IMR-90 (cell line): Measurements from ENCODE around the gene TMEM131L. TPM values are rescaled to one million over a fixed set of nuclear protein-coding genes. Genes with fewer than 3 reads are reported as not detected.

ENCODE experiments used
- ATAC-seq: fragments of 200-7000 bp; cut with Tn5 transposase; 2 replicates; pipeline ENCODE4 v1.9.1; 2020; ENCODE audit warnings: low read depth, mild to moderate bottlenecking, moderate library complexity
- BruUV-seq: library from RNA; stranded (reverse); fragments of 400-500 nt; replicated peaks from 2 replicates; lab custom pipeline; 2021; lab: Mats Ljungman, UMichigan
- CTCF ChIA-PET: fragments of 300-600 bp; formaldehyde crosslinking; extraction: SDS; loops from one replicate; lab custom pipeline; 2021; ENCODE audit warnings: antibody characterized with exemption; lab: Yijun Ruan, JAX
- POLR2A ChIA-PET: fragments of 300-600 bp; sonication (Branson Sonifier 250); formaldehyde crosslinking; loops from one replicate; lab custom pipeline; 2022; ENCODE audit warnings: antibody characterized with exemption; ENCODE audit not compliant: unreplicated experiment; lab: Charles Lee
- DNase-seq: peaks from one replicate; pipeline ENCODE4 v3.0.0; 2013
- H2AFZ ChIP-seq: replicated peaks from 2 replicates; pipeline ENCODE3; 2013; ENCODE audit warnings: low read length, mild to moderate bottlenecking; ENCODE audit not compliant: poor library complexity
- H2AK5ac ChIP-seq: 2 replicates; pipeline ENCODE4 v1.6.1; 2013; ENCODE audit warnings: low read depth, low read length, inconsistent platforms
- H2AK9ac ChIP-seq: replicated peaks from 2 replicates; pipeline ENCODE3; 2013; ENCODE audit warnings: mild to moderate bottlenecking, low read depth, low read length, moderate library complexity; ENCODE audit not compliant: poor library complexity
- H2BK120ac ChIP-seq: 2 replicates; pipeline ENCODE4 v1.6.1; 2013; ENCODE audit warnings: low read depth, low read length, inconsistent platforms
- H2BK15ac ChIP-seq: 3 replicates; pipeline ENCODE4 v1.6.1; 2013; ENCODE audit warnings: low read depth, low read length, inconsistent platforms
- H2BK20ac ChIP-seq: 2 replicates; pipeline ENCODE4 v1.6.1; 2013; ENCODE audit warnings: low read depth, mild to moderate bottlenecking, inconsistent platforms, low read length, moderate library complexity
- H2BK5ac ChIP-seq: 2 replicates; pipeline ENCODE4 v1.6.1; 2013; ENCODE audit warnings: mild to moderate bottlenecking, low read depth, low read length, inconsistent platforms; ENCODE audit not compliant: poor library complexity, severe bottlenecking
- H3K14ac ChIP-seq: replicated peaks from 2 replicates; pipeline ENCODE4 v1.6.1; 2013; ENCODE audit warnings: low read depth, low read length, inconsistent platforms
- H3K18ac ChIP-seq: 2 replicates; pipeline ENCODE4 v1.6.1; 2013; ENCODE audit warnings: low read depth, low read length, control low read depth
- H3K23ac ChIP-seq: 2 replicates; pipeline ENCODE4 v1.6.1; 2013; ENCODE audit warnings: low read depth, low read length, inconsistent platforms
- H3K27ac ChIP-seq: 2 replicates; pipeline ENCODE4 v1.5.1; 2013; ENCODE audit warnings: mild to moderate bottlenecking, control low read depth, low read length; ENCODE audit not compliant: insufficient read depth
- H3K27me3 ChIP-seq: 2 replicates; pipeline ENCODE4 v1.6.1; 2013; ENCODE audit warnings: low read length; ENCODE audit not compliant: control insufficient read depth, insufficient read depth
- H3K36me3 ChIP-seq: 2 replicates; pipeline ENCODE4 v1.6.1; 2013; ENCODE audit warnings: low read length, mixed read lengths; ENCODE audit not compliant: control insufficient read depth, insufficient read depth
- H3K4ac ChIP-seq: 2 replicates; pipeline ENCODE4 v1.6.1; 2013; ENCODE audit warnings: low read depth, low read length, inconsistent platforms
- H3K4me1 ChIP-seq: 2 replicates; pipeline ENCODE4 v1.6.1; 2013; ENCODE audit warnings: low read length, mixed read lengths; ENCODE audit not compliant: control insufficient read depth, insufficient read depth
- H3K4me2 ChIP-seq: 2 replicates; pipeline ENCODE4 v1.6.1; 2013; ENCODE audit warnings: low read depth, mild to moderate bottlenecking, control low read depth, low read length, moderate library complexity
- H3K4me3 ChIP-seq: 2 replicates; pipeline ENCODE4 v1.5.1; 2013; ENCODE audit warnings: low read depth, mild to moderate bottlenecking, control low read depth, low read length, moderate library complexity; ENCODE audit not compliant: insufficient read depth
- H3K56ac ChIP-seq: 2 replicates; pipeline ENCODE4 v1.6.1; 2013; ENCODE audit warnings: low read length, inconsistent platforms; ENCODE audit not compliant: insufficient read depth; ENCODE audit errors: extremely low read depth
- H3K79me1 ChIP-seq, 2 experiments: 2 replicates each; pipeline ENCODE4 v1.6.1; 2013; ENCODE audit warnings: low read length in 2 of 2, inconsistent platforms in 1 of 2, low read depth in 1 of 2
- H3K9ac ChIP-seq: 2 replicates; pipeline ENCODE4 v1.6.1; 2013; ENCODE audit warnings: low read depth, low read length, control low read depth
- H3K9me1 ChIP-seq: 2 replicates; pipeline ENCODE4 v1.6.1; 2013; ENCODE audit warnings: low read length, inconsistent platforms; ENCODE audit not compliant: insufficient read depth
- H3K9me3 ChIP-seq: 2 replicates; pipeline ENCODE4 v1.6.1; 2013; ENCODE audit warnings: low read length; ENCODE audit not compliant: control insufficient read depth, insufficient read depth
- H4K20me1 ChIP-seq: 2 replicates; pipeline ENCODE4 v1.6.1; 2013; ENCODE audit warnings: low read length, inconsistent platforms; ENCODE audit not compliant: insufficient read depth
- H4K5ac ChIP-seq: 2 replicates; pipeline ENCODE4 v1.6.1; 2013; ENCODE audit warnings: mild to moderate bottlenecking, low read depth, low read length, control low read depth
- H4K8ac ChIP-seq, 2 experiments: 2 replicates each; pipeline ENCODE4 v1.6.1; 2013; ENCODE audit warnings: low read depth in 2 of 2, low read length in 2 of 2, control low read depth in 1 of 2, inconsistent platforms in 1 of 2
- H4K91ac ChIP-seq: 2 replicates; pipeline ENCODE4 v1.6.1; 2013; ENCODE audit warnings: low read depth, low read length, inconsistent platforms; ENCODE audit not compliant: insufficient read depth
- USF2 ChIP-seq: fragments of 150-350 bp; IDR thresholded peaks from 2 replicates; pipeline ENCODE4 v1.6.1; 2017; ENCODE audit warnings: mild to moderate bottlenecking, antibody characterized with exemption, low read length, low read depth
- WGBS, 2 experiments: methylation state at CpG; one replicate each; pipeline versions ENCODE4 v1.1.5 to v1.1.7; 2013; ENCODE audit warnings: missing lambda C conversion rate in 2 of 2; ENCODE audit not compliant: insufficient read length in 1 of 2; ENCODE audit errors: extremely low coverage in 2 of 2; 5-methylcytosine and 5-hydroxymethylcytosine counted together
- dilution Hi-C: fragments of 300-500 bp; cut with HindIII; formaldehyde crosslinking; loops from one replicate; pipeline ENCODE4 v1.14.3; 2018; ENCODE audit warnings: low sequenced_read_pairs; ENCODE audit not compliant: unreplicated experiment
- in situ Hi-C: fragments of 300-500 bp; cut with MboI; formaldehyde crosslinking; loops from 3 replicates; pipeline ENCODE4 v1.14.3; 2019; ENCODE audit warnings: low sequenced_read_pairs, inconsistent platforms, mixed read lengths
- intact Hi-C: fragments of 100-400 bp; cut with micrococcal nuclease; formaldehyde crosslinking; loops from 2 replicates; pipeline ENCODE4 v1.10.0; 2022
- polyA plus RNA-seq, 3 experiments: library from polyadenylated mRNA; depleted of rRNA; stranded (reverse); fragments of >200 nt; gene quantifications; 2 replicates each; pipeline ENCODE4 v1.2.3, GENCODE V29; 2012; ENCODE audit warnings: low replicate concordance in 1 of 3
- total RNA-seq: library from RNA; depleted of rRNA; stranded (reverse); fragments of >200 nt; gene quantifications from 2 replicates; pipeline ENCODE4 v1.2.3, GENCODE V29; 2012

Gene TMEM131L
- total and polyA plus RNA-seq, 2 of the 4 experiments (the other 2 are of a cell fraction), result 8.4 to 23.8 TPM

- no peak overlapping the region for H2AK9ac ChIP-seq
- no peaks in the 10 kb centered on the region for H3K27me3 ChIP-seq
- no peak overlapping the region; the same call in 1 of the 2 replicates for H3K18ac ChIP-seq
- H3K9ac ChIP-seq, result no peak overlapping the region
- in situ Hi-C loops (no loop called here), intact Hi-C loops (no loop called here), dilution Hi-C loops (no loop called here)
- H4K5ac ChIP-seq, result no peak overlapping the region
- H3K4me1 ChIP-seq, result peaks cover 6% of the 10 kb centered on the region
- DNase-seq (no peak), ATAC-seq (no peak)
- H2BK15ac ChIP-seq, result no peak overlapping the region
- peaks cover 9 to 14% of the 10 kb centered on the region in 2 experiments; a peak in 1 of 4 replicates for H3K79me1 ChIP-seq
- H3K9me1 ChIP-seq, result no peaks in the 10 kb centered on the region
- no peak overlapping the region for H4K8ac ChIP-seq
- no peak overlapping the region for H2BK20ac ChIP-seq
- ChIA-PET CTCF (no interaction called here), POLR2A (no interaction called here)
- no peak overlapping the region for H3K23ac ChIP-seq
- no peaks in the 10 kb centered on the region for H3K36me3 ChIP-seq
- H3K4me3 ChIP-seq, result no peak overlapping the region
- no peaks in the 10 kb centered on the region for H4K20me1 ChIP-seq
- H2BK120ac ChIP-seq, result no peak overlapping the region
- TF ChIP-seq USF2, result no peak
- H2AFZ ChIP-seq, result no peak overlapping the region
- H3K4ac ChIP-seq, result no peak overlapping the region
- no peak overlapping the region for H2AK5ac ChIP-seq
- BruUV-seq, result no TSS peak
- no CpG with 5 or more reads among the region's 1 CpG for WGBS, 2 experiments
- H4K91ac ChIP-seq, result no peak overlapping the region
- no peak overlapping the region for H3K4me2 ChIP-seq
- no peaks in the 10 kb centered on the region; the same call in 1 of the 2 replicates for H3K9me3 ChIP-seq
- H3K14ac ChIP-seq, result no peak overlapping the region
- no peak overlapping the region for H2BK5ac ChIP-seq
- no peak overlapping the region for H3K27ac ChIP-seq
- H3K56ac ChIP-seq, result no peak overlapping the region
Measured at GRCh38 chr4:153522802-153523094, 56.6 kb downstream of the TMEM131L start.
